ENCODE results near the gene NUFIP1. TPM values are rescaled to one million over a fixed set of nuclear protein-coding genes. Genes with fewer than 3 reads are reported as not detected.

The NUFIP1 gene
- total and polyA plus RNA-seq, 4 donors = 0.92 to 2.0 (median 1.7) TPM

GRCh38 chr13:44921931-44922758 lies 67.1 kb downstream of the NUFIP1 start (continued):
- TF ChIP-seq ZBTB33 (IDR thresholded peaks at IDR 0.05) (no peak), ATF3 (IDR thresholded peaks at IDR 0.05) (no peak)

GRCh38 chr13:44921246-44921877 lies 67.9 kb downstream of the NUFIP1 start:
- Histone ChIP-seq H3K9ac (ENCODE audit: low read depth in 1 of 2, low read length in 2 of 2) (no peak overlapping the region), H3K27ac (ENCODE audit: low read depth in 1 of 2, low read length in 2 of 2) (no peak overlapping the region), H3K36me3 (ENCODE audit: control insufficient read depth in 4 of 4, insufficient read depth in 3 of 4, low read depth in 1 of 4, low read length in 3 of 4) (no peaks in the 10 kb centered on the region), H3K4me3 (ENCODE audit: low read depth in 1 of 3, low read length in 3 of 3) (no peak overlapping the region), H3K9me3 (ENCODE audit: control insufficient read depth in 4 of 4, low read length in 3 of 4) (no peaks in the 10 kb centered on the region), H3K27me3 (ENCODE audit: control insufficient read depth in 4 of 4, insufficient read depth in 4 of 4, low read length in 3 of 4) (peaks cover 0 to 3% (median 0%) of the 10 kb centered on the region in 4 donors), H3K4me1 (ENCODE audit: control insufficient read depth in 4 of 4, insufficient read depth in 4 of 4, low read length in 3 of 4) (peaks cover 0 to 4% (median 2%) of the 10 kb centered on the region in 4 donors)
- no peak for DNase-seq (ENCODE audit: low spot score)
- TF ChIP-seq SP1 (IDR thresholded peaks at IDR 0.05) (no peak), TAF1 (conservative IDR thresholded peaks at IDR 0.05) (no peak), RAD21 (IDR thresholded peaks at IDR 0.05) (no peak), ATF3 (IDR thresholded peaks at IDR 0.05) (no peak), RXRA (IDR thresholded peaks at IDR 0.05) (no peak), NR2F2 (IDR thresholded peaks at IDR 0.05) (no peak), EGR1 (IDR thresholded peaks at IDR 0.05; ENCODE audit: low read depth in 2 of 2) (no peak), MAX (IDR thresholded peaks at IDR 0.05) (no peak), CTCF (IDR thresholded peaks at IDR 0.05; ENCODE audit: low read depth, low read length, missing input control) (no peak)
- WGBS = 90% methylated on average over 11 of the region's 11 CpGs

GRCh38 chr13:44920013-44920412 lies 69.3 kb downstream of the NUFIP1 start:
- no peak for DNase-seq (ENCODE audit: low spot score)
- Histone ChIP-seq H3K36me3 (ENCODE audit: control insufficient read depth in 4 of 4, insufficient read depth in 3 of 4, low read depth in 1 of 4, low read length in 3 of 4) (no peaks in the 10 kb centered on the region), H3K4me3 (ENCODE audit: low read depth in 1 of 3, low read length in 3 of 3) (no peak overlapping the region), H3K27ac (ENCODE audit: low read depth in 1 of 2, low read length in 2 of 2) (no peak overlapping the region), H3K9ac (ENCODE audit: low read depth in 1 of 2, low read length in 2 of 2) (no peak overlapping the region), H3K27me3 (ENCODE audit: control insufficient read depth in 4 of 4, insufficient read depth in 4 of 4, low read length in 3 of 4) (peaks cover 0 to 2% (median 0%) of the 10 kb centered on the region in 4 donors), H3K9me3 (ENCODE audit: control insufficient read depth in 4 of 4, low read length in 3 of 4) (no peaks in the 10 kb centered on the region), H3K4me1 (ENCODE audit: control insufficient read depth in 4 of 4, insufficient read depth in 4 of 4, low read length in 3 of 4) (peaks cover 0 to 4% (median 2%) of the 10 kb centered on the region in 4 donors)
- whole genome bisulfite sequencing = 98% methylated on average over 3 of the region's 3 CpGs
- no peak for TF ChIP-seq YY1 (IDR thresholded peaks at IDR 0.05)
- no peak for TF ChIP-seq GABPA (IDR thresholded peaks at IDR 0.05 in 1 of 2, conservative IDR thresholded peaks at IDR 0.05 in 1 of 2)
- TF ChIP-seq JUND (IDR thresholded peaks at IDR 0.05) = no peak
- no peak for TF ChIP-seq TAF1 (conservative IDR thresholded peaks at IDR 0.05)
- TF ChIP-seq MAX (IDR thresholded peaks at IDR 0.05) = no peak
- TF ChIP-seq SP1 (IDR thresholded peaks at IDR 0.05) = no peak
- TF ChIP-seq FOXA1 (IDR thresholded peaks at IDR 0.05) = no peak
- no peak for TF ChIP-seq REST (IDR thresholded peaks at IDR 0.05)
- no peak for TF ChIP-seq CTCF (IDR thresholded peaks at IDR 0.05; ENCODE audit: low read depth, low read length, missing input control)
- no peak for TF ChIP-seq EGR1 (IDR thresholded peaks at IDR 0.05; ENCODE audit: low read depth in 2 of 2)
- no peak for TF ChIP-seq HNF4G (IDR thresholded peaks at IDR 0.05)
- TF ChIP-seq HNF4A (conservative IDR thresholded peaks at IDR 0.05) = no peak
